KOPT-K1 (cell line): ENCODE measurements around the gene KLF11.

ENCODE experiments used
- H3K27ac ChIP-seq: fragments of 200-600 bp; sonication (generic); 2 replicates; pipeline ENCODE4 v1.5.1; 2016; ENCODE audit warnings: antibody characterized with exemption, mild to moderate bottlenecking, low read depth, low read length; ENCODE audit not compliant: poor library complexity, severe bottlenecking
- H3K36me3 ChIP-seq: fragments of 200-600 bp; sonication (generic); 2 replicates; pipeline ENCODE4 v1.5.1; 2017; ENCODE audit warnings: antibody characterized with exemption, mild to moderate bottlenecking, low read length, moderate library complexity; ENCODE audit not compliant: insufficient read depth
- H3K9me3 ChIP-seq: fragments of 200-600 bp; sonication (generic); 2 replicates; pipeline ENCODE4 v1.5.1; 2017; ENCODE audit warnings: antibody characterized with exemption, low read length, mild to moderate bottlenecking; ENCODE audit not compliant: insufficient read depth, poor library complexity, severe bottlenecking

Gene KLF11

GRCh38 chr2:10043256-10043905, at the start of gene KLF11:
Gene KLF11, plus strand, starts transcription at chr2:10043550. Its CDS starts 167 bp downstream, at chr2:10043717.
- Histone ChIP-seq H3K9me3 (no peaks in the 10 kb centered on the region), H3K27ac (no peak within 1 kb of the TSS), H3K36me3 (no peaks in the 10 kb centered on the region)

GRCh38 chr2:9994462-9994861, 48.9 kb upstream of the KLF11 start:
- Histone ChIP-seq H3K9me3 (no peaks in the 10 kb centered on the region), H3K27ac (no peak overlapping the region), H3K36me3 (no peaks in the 10 kb centered on the region)

GRCh38 chr2:9995059-9995458, 48.3 kb upstream of the KLF11 start:
- no peaks in the 10 kb centered on the region for H3K36me3 ChIP-seq
- no peak overlapping the region for H3K27ac ChIP-seq
- no peaks in the 10 kb centered on the region for H3K9me3 ChIP-seq

GRCh38 chr2:9996321-9996720, 47.0 kb upstream of the KLF11 start:
- Histone ChIP-seq H3K27ac (no peak overlapping the region), H3K9me3 (no peaks in the 10 kb centered on the region), H3K36me3 (no peaks in the 10 kb centered on the region)

GRCh38 chr2:9997936-9998335, 45.4 kb upstream of the KLF11 start:
- H3K9me3 ChIP-seq = no peaks in the 10 kb centered on the region
- no peaks in the 10 kb centered on the region for H3K36me3 ChIP-seq
- H3K27ac ChIP-seq = no peak overlapping the region

GRCh38 chr2:9998916-9999654, 44.3 kb upstream of the KLF11 start:
- Histone ChIP-seq H3K36me3 (no peaks in the 10 kb centered on the region), H3K27ac (no peak overlapping the region), H3K9me3 (no peaks in the 10 kb centered on the region)

GRCh38 chr2:9999693-10000092, 43.7 kb upstream of the KLF11 start:
- no peak overlapping the region for H3K27ac ChIP-seq
- no peaks in the 10 kb centered on the region for H3K9me3 ChIP-seq
- H3K36me3 ChIP-seq = no peaks in the 10 kb centered on the region

- Histone ChIP-seq H3K27ac (no peak overlapping the region), H3K36me3 (no peaks in the 10 kb centered on the region), H3K9me3 (no peaks in the 10 kb centered on the region)
Measured at GRCh38 chr2:10000541-10000940, 42.8 kb upstream of the KLF11 start.

GRCh38 chr2:10001586-10001985, 41.8 kb upstream of the KLF11 start:
- H3K27ac ChIP-seq = no peak overlapping the region
- H3K9me3 ChIP-seq = no peaks in the 10 kb centered on the region
- H3K36me3 ChIP-seq = no peaks in the 10 kb centered on the region

GRCh38 chr2:10002109-10002508, 41.2 kb upstream of the KLF11 start:
- H3K36me3 ChIP-seq = no peaks in the 10 kb centered on the region
- no peak overlapping the region for H3K27ac ChIP-seq
- no peaks in the 10 kb centered on the region for H3K9me3 ChIP-seq

- Histone ChIP-seq H3K36me3 (no peaks in the 10 kb centered on the region), H3K27ac (no peak overlapping the region), H3K9me3 (no peaks in the 10 kb centered on the region)
Measured at GRCh38 chr2:10002681-10003080, 40.7 kb upstream of the KLF11 start.

GRCh38 chr2:10003206-10004125, 39.9 kb upstream of the KLF11 start:
- no peaks in the 10 kb centered on the region for H3K9me3 ChIP-seq
- H3K27ac ChIP-seq = no peak overlapping the region
- H3K36me3 ChIP-seq = no peaks in the 10 kb centered on the region

- Histone ChIP-seq H3K27ac (no peak overlapping the region), H3K36me3 (no peaks in the 10 kb centered on the region), H3K9me3 (no peaks in the 10 kb centered on the region)
Measured at GRCh38 chr2:10004401-10004800, 38.9 kb upstream of the KLF11 start.

- H3K9me3 ChIP-seq = no peaks in the 10 kb centered on the region
- no peak overlapping the region for H3K27ac ChIP-seq
- H3K36me3 ChIP-seq = no peaks in the 10 kb centered on the region
Measured at GRCh38 chr2:10004836-10005235, 38.5 kb upstream of the KLF11 start.
